Caco-2 (cell line): ENCODE results near the gene KDM1A. TPM values are rescaled to one million over a fixed set of nuclear protein-coding genes. Genes with fewer than 3 reads are reported as not detected.

ENCODE experiments used
- BruUV-seq: library from RNA; stranded (reverse); fragments of 400-500 nt; replicated peaks from 2 replicates; lab custom pipeline; 2021; lab: Mats Ljungman, UMichigan
- CTCF ChIA-PET: fragments of 300-600 bp; sonication (Branson Sonifier 250); formaldehyde crosslinking; loops from one replicate; lab custom pipeline; 2022; ENCODE audit warnings: antibody characterized with exemption; lab: Charles Lee
- POLR2A ChIA-PET: fragments of 300-600 bp; sonication (Branson Sonifier 250); formaldehyde crosslinking; loops from one replicate; lab custom pipeline; 2022; ENCODE audit warnings: antibody characterized with exemption; lab: Charles Lee
- DNase-seq, 2 experiments: peaks; one replicate each; pipeline versions ENCODE4 v3.0.0 to v3.0.0-alpha.2; 2020 to 2022
- H3K27me3 ChIP-seq: replicated peaks from 2 replicates; pipeline ENCODE4 v1.6.0; 2011; ENCODE audit warnings: low read length; ENCODE audit not compliant: control insufficient read depth, insufficient read depth
- H3K36me3 ChIP-seq: 2 replicates; pipeline ENCODE4 v1.5.1; 2011; ENCODE audit warnings: low read length; ENCODE audit not compliant: control insufficient read depth, insufficient read depth
- H3K4me1 ChIP-seq: fragments of 250-450 bp; sonication (Bioruptor Pico); 2 replicates; pipeline ENCODE4 v1.5.1; 2020; ENCODE audit warnings: mild to moderate bottlenecking
- H3K4me3 ChIP-seq: 2 replicates; pipeline ENCODE4 v1.5.1; 2011; ENCODE audit warnings: low read depth, mild to moderate bottlenecking, control low read depth, low read length
- H3K9me3 ChIP-seq: fragments of 250-450 bp; sonication (Bioruptor Pico); 2 replicates; pipeline ENCODE4 v1.5.1; 2020; ENCODE audit warnings: mild to moderate bottlenecking, moderate library complexity
- H3K27ac Mint-ChIP-seq: one replicate; pipeline ENCODE4 v1.8.0; 2022; ENCODE audit warnings: mixed read lengths; ENCODE audit not compliant: unreplicated experiment
- H3K27me3 Mint-ChIP-seq: one replicate; pipeline ENCODE4 v1.8.0; 2022; ENCODE audit warnings: mixed read lengths; ENCODE audit not compliant: insufficient read depth, unreplicated experiment
- H3K36me3 Mint-ChIP-seq: one replicate; pipeline ENCODE4 v1.8.0; 2022; ENCODE audit warnings: mild to moderate bottlenecking, mixed read lengths; ENCODE audit not compliant: insufficient read depth, unreplicated experiment
- H3K4me1 Mint-ChIP-seq: one replicate; pipeline ENCODE4 v1.8.0; 2022; ENCODE audit warnings: low read depth, mixed read lengths; ENCODE audit not compliant: unreplicated experiment
- H3K4me3 Mint-ChIP-seq: one replicate; pipeline ENCODE4 v1.8.0; 2022; ENCODE audit warnings: mild to moderate bottlenecking, moderate library complexity, mixed read lengths; ENCODE audit not compliant: unreplicated experiment
- H3K9me3 Mint-ChIP-seq: one replicate; pipeline ENCODE4 v1.8.0; 2022; ENCODE audit warnings: mixed read lengths; ENCODE audit not compliant: unreplicated experiment
- CTCF ChIP-seq, 2 experiments: fragments of 200-600 bp in 1 of 2; IDR thresholded peaks; 1 replicate in 1 of 2; 2 replicates in 1 of 2; pipeline versions ENCODE4 v1.5.1 to v1.8.0; 2011 to 2022; ENCODE audit warnings: antibody characterized with exemption in 1 of 2, control low read depth in 1 of 2, inconsistent platforms in 1 of 2, low read depth in 1 of 2, low read length in 1 of 2, mild to moderate bottlenecking in 1 of 2, moderate library complexity in 1 of 2; ENCODE audit not compliant: insufficient read depth in 1 of 2, severe bottlenecking in 1 of 2, unreplicated experiment in 1 of 2
- intact Hi-C: fragments of 100-400 bp; cut with micrococcal nuclease; formaldehyde crosslinking; loops from one replicate; pipeline ENCODE4 v1.10.0; 2022; ENCODE audit not compliant: unreplicated experiment
- total RNA-seq: library from RNA; stranded (reverse); gene quantifications from 2 replicates; pipeline ENCODE4 v1.2.3, GENCODE V29; 2022

The KDM1A gene
- total RNA-seq, 1 experiment from 2014 or later, result 83.0 TPM

DNA sequence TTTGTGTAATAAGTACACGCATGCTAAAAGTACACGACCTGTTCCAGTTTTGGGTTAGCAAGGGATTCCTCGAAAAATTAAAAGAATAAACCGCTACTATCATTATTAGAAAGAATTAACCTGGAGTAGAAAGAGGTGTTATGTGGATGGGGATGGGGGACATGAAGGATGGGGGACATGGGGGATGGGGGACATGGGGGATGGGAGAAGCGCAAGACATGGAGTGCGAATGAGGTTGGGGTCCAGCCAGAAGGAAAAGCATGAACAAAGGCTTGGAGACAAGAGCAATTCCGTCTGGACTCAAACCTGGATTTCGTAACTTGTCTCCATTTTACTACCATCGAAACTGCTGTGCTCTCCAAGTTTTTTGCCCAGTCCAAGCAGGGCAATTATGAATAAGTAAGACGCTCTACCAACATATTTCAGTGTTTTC lies 591 bp upstream of the KDM1A start:
- H3K9me3 ChIP-seq, result peaks cover 8% of the 10 kb centered on the region
- ChIA-PET CTCF (interaction anchor here (0.7 kb wide), 1 partner anchor 83 kb away, joined by 4 read pairs; no protein-coding TSS in a partner anchor), POLR2A (interaction anchor here (1.0 kb wide), 1 partner anchor 22 kb away, joined by 3 read pairs; no protein-coding TSS in a partner anchor)
- H3K36me3 ChIP-seq, result no peaks in the 10 kb centered on the region
- TSS peak; percentile 83 for BruUV-seq
- TF ChIP-seq CTCF (IDR thresholded peaks at IDR 0.05; ENCODE audit: insufficient read depth in 1 of 2, low read depth in 1 of 2, low read length in 1 of 2, severe bottlenecking in 1 of 2, unreplicated experiment in 1 of 2), result no peak
- no peak for DNase-seq
- no peaks in the 10 kb centered on the region for H3K4me1 ChIP-seq
- Mint-ChIP-seq H3K27me3 (no peaks in the 10 kb centered on the region), H3K27ac (peak overlapping the region; percentile 95), H3K4me3 (peak overlapping the region; percentile 77), H3K4me1 (no peaks in the 10 kb centered on the region), H3K36me3 (peaks cover 14% of the 10 kb centered on the region), H3K9me3 (peaks cover 9% of the 10 kb centered on the region)
- intact Hi-C loops, result loop anchor here (5.0 kb wide), 1 partner anchor 149 kb away; the partner anchor contains the start of gene LUZP1
- H3K4me3 ChIP-seq, result peak overlapping the region; percentile 93
- no peaks in the 10 kb centered on the region for H3K27me3 ChIP-seq

DNA sequence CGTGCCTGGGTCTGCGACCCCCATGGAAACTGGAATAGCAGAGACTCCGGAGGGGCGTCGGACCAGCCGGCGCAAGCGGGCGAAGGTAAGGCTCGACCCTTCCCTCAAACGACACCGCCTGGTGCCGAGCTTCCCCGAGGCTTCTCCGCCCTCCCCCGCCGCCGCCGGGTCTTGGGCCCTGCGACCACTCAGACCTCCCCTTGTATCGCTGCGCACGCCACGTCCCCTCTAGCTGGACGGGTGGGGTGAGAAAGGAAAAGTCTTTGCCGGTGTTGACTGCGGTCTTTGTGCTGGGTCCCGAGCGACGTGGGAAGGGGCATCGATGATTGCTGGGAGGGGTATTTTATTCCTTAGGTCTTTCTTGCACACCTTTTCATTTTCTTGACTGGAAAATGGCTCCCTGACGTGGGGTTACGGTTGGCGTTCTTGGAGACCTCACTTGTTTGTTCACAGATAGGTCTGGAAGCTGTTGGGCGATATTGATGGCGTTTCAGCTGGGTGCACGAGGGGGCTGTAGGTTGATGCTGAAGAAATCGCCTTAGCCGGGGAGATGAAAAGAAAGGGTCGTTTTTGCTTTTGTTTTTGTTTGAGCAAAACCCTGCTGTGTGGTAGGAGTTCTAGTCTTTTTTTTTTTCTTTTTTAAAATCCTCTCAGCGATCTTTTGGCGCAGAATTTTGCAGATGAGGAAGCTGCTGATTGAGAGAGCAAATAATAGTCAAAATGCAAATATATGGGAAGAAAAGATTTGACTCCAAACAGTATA lies 776 bp downstream of the KDM1A start:
- H3K9me3 ChIP-seq, result peaks cover 8% of the 10 kb centered on the region
- Mint-ChIP-seq H3K36me3 (peaks cover 18% of the 10 kb centered on the region), H3K4me1 (no peaks in the 10 kb centered on the region), H3K9me3 (peaks cover 9% of the 10 kb centered on the region), H3K27ac (peak overlapping the region; percentile 95), H3K27me3 (no peaks in the 10 kb centered on the region), H3K4me3 (peak overlapping the region; percentile 77)
- TF ChIP-seq CTCF (IDR thresholded peaks at IDR 0.05; ENCODE audit: insufficient read depth in 1 of 2, low read depth in 1 of 2, low read length in 1 of 2, severe bottlenecking in 1 of 2, unreplicated experiment in 1 of 2), result no peak
- POLR2A ChIA-PET, result interaction anchor here (0.8 kb wide), 1 partner anchor 324 kb away, joined by 4 read pairs; the partner anchor contains the start of gene HNRNPR
- no peaks in the 10 kb centered on the region for H3K4me1 ChIP-seq
- TSS peak; percentile 68 for BruUV-seq
- peak; percentile 43 to 46 for DNase-seq
- no peaks in the 10 kb centered on the region for H3K27me3 ChIP-seq
- intact Hi-C loops, result loop anchor here (5.0 kb wide), 1 partner anchor 147 kb away; the partner anchor contains the start of gene LUZP1
- CTCF ChIA-PET, result interaction anchor here (0.7 kb wide), 2 partner anchors 157 to 318 kb away, joined by 3 to 9 read pairs; no protein-coding TSS in a partner anchor
- H3K4me3 ChIP-seq, result peak overlapping the region; percentile 93
- no peaks in the 10 kb centered on the region for H3K36me3 ChIP-seq

DNA sequence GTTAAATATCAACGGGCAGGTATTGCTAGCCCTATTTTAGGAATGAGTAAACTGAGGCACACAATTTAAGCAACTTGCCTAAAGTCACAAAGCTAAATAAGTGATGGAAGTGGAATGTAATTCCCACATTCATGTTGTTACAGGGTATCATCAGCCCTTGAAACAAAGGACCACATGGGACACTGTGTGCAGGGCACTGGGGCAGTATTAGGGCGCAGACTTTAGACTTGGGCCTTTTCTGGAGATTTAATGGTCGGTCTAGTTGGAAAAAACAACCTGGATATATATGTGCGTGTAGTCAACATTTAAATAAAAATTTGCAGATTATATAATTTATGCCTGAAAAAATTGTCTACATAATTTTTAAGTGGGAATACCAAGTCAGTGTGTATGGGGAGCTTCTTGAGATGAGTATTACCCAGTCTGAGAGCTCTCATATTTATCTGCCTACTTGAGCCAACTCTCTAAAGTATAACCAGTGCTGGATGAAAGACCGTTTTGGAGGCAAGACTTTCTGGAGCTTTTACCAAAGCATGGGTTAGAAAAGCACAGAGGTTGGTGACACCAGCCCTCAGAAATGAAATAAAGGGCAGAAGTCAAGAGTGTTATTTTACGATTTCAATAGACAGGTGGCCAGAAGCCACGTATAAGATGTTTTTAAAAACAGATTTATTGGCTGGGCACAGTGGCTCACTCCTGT lies 1.6 kb downstream of the KDM1A start:
- peak overlapping the region; percentile 95 for H3K27ac Mint-ChIP-seq
- no peak for DNase-seq

More for the DNA sequence above, 1.6 kb downstream of the KDM1A start:
- no peaks in the 10 kb centered on the region for H3K27me3 ChIP-seq
- ChIA-PET POLR2A (interaction anchor here (0.8 kb wide), 1 partner anchor 323 kb away, joined by 4 read pairs; the partner anchor contains the start of gene HNRNPR), CTCF (interaction anchor here (0.7 kb wide), 1 partner anchor 157 kb away, joined by 9 read pairs; no protein-coding TSS in a partner anchor)
- H3K36me3 Mint-ChIP-seq, result peaks cover 18% of the 10 kb centered on the region
- H3K4me1 Mint-ChIP-seq, result no peaks in the 10 kb centered on the region
- H3K4me3 Mint-ChIP-seq, result peak overlapping the region; percentile 77
- H3K36me3 ChIP-seq, result no peaks in the 10 kb centered on the region
- H3K27me3 Mint-ChIP-seq, result no peaks in the 10 kb centered on the region
- peak overlapping the region; percentile 93 for H3K4me3 ChIP-seq
- TF ChIP-seq CTCF (IDR thresholded peaks at IDR 0.05; ENCODE audit: insufficient read depth in 1 of 2, low read depth in 1 of 2, low read length in 1 of 2, severe bottlenecking in 1 of 2, unreplicated experiment in 1 of 2), result no peak
- no TSS peak for BruUV-seq
- H3K9me3 Mint-ChIP-seq, result peaks cover 9% of the 10 kb centered on the region
- H3K9me3 ChIP-seq, result peaks cover 8% of the 10 kb centered on the region
- H3K4me1 ChIP-seq, result no peaks in the 10 kb centered on the region
- intact Hi-C loops, result no loop called here
